IPS-11a (cell line): ENCODE results near the gene SYCE1L.
A peak's percentile ranks its signal among the peaks of the same experiment; 100 is the strongest.
"Not testable (repeated sequence)": the region's sequence is repeated elsewhere in the genome, so short reads cannot be mapped to it uniquely, and the experiment has no call there.

Experiments
- H3K4me3 ChIP-seq: one replicate; pipeline ENCODE4 v1.5.1; 2013; ENCODE audit warnings: low read depth, low read length, control low read depth

Gene SYCE1L

GRCh38 chr16:77199211-77199610 lies at the start of gene SYCE1L:
Gene SYCE1L (plus strand): TSS chr16:77199408. CDS start chr16:77199452, 44 bp downstream.
- no peak within 1 kb of the TSS for H3K4me3 ChIP-seq

DNA sequence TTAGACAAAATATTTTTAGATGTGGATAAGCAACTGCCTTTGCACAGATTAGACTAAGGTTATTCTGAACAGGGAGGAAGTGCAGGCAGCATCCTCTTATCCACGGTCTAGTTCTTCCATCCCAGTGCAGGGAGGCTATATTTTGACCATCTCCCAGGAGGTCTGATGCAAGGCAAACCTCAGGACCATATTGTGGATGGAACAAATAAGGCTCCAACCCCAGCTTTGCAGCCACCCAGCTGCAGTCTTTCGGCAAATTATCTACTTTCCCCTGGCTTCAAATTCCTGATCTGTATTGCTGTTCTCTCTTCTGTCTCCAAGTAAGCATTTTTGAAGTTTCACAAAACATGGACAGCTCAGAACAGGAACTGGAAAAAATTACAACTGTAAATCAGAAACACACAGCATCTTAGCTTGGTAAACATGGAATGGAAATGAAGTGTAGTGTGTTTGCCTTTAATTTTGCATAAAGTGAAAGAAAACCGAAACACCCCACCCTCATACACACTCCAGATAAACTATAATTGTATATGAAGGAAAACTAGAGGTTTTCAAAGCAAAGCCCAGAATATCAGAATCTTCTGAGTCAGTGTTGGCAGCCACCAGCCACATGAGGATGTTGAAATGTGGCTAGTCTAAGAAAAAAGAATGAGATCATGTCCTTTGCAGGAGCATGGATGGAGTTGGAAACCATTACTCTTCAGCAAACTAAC lies 41.7 kb upstream of the SYCE1L start:
- H3K4me3 ChIP-seq: no peak overlapping the region

DNA sequence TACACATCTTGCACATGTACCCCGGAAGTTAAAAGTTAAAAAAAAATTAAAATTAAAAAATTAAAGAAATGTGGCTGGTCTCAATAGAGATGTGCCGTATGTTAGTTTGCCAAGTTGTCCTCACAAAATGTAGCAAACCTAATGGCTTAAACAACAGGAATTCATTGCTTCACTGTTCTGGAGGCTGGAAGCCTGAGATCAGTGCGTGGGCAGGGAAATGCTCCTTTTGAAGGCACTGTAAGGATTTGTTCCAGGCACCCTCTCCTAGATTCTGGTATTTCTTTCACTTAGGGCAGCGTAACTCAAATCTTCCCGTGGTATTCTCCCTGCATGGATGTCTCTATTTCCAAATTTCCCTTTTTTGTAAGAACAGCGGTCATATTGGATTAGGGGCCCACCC lies 40.9 kb upstream of the SYCE1L start:
- no peak overlapping the region for H3K4me3 ChIP-seq

DNA sequence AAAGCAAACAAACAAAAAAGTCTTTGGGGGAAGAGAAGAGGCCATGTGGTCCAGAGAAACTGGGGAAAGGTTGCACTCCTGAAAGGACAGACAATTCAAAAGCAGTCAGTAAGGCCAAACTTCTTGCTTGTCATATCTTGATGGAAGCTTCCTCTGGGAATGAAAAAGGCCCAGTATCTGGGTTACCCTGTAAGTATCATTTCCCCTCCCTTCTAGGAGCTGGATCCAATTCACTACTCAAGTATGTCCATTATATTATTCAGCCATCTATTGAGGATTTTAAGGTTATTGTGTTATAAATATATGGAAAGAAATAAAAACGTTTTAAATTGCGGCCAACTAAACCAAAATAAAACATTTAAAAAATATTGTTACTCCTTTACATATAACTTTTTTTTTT lies 34.2 kb upstream of the SYCE1L start:
- H3K4me3 ChIP-seq: no peak overlapping the region

- H3K4me3 ChIP-seq: not testable (repeated sequence)
Observed at GRCh38 chr16:77165536-77166236, 33.5 kb upstream of the SYCE1L start.

DNA sequence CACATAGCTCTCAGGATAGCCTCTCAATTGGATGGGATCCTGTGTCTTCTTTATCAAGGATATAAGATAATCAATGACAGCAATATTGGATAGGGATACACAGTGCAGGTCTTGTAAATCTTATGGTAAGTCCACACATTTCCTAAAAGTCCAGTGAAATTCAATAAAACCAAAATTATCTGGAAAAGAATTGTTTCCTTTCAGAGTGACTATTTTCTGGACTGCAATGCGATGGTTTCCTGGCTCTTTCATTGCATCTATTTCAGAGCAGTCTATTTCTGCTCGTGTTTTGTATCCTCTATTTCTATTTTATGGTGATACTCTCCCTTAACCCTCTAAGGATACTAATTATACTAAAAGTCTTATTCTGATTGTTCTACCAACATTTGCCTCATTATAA lies 32.5 kb upstream of the SYCE1L start:
- H3K4me3 ChIP-seq: no peak overlapping the region

- no peak overlapping the region for H3K4me3 ChIP-seq
Observed at GRCh38 chr16:77168901-77169300, 30.3 kb upstream of the SYCE1L start.

DNA sequence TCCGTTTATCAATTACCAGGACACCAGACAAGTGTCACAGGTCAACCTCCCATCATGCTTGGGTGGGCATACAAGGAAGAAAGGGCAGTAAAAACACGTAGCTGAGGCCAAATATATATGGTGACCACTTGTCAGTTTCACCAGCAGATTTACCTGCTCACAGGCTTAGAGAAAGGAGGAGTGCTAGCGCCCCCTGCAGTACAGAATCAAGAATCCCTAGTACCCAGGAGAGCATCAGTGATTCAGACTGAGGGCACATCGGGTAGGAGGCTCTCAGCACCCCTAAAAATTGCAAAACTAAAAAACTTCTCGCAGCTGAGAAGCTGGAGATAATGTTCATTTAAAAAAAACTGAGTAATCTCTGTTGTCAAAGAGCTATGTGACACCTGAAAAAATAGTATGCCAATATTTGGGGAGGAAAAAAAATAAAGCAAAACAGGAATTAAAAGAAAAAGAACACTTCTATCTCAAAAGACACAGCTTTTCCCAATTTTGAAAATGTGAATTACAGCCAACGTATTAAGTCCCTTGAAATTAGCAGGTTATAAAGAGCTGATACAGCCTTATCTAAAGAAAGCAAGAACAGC lies 29.5 kb upstream of the SYCE1L start:
- no peak overlapping the region for H3K4me3 ChIP-seq

GRCh38 chr16:77170805-77171204 lies 28.4 kb upstream of the SYCE1L start:
- H3K4me3 ChIP-seq: no peak overlapping the region

- H3K4me3 ChIP-seq: no peak overlapping the region
Observed at GRCh38 chr16:77171745-77172635, 27.2 kb upstream of the SYCE1L start.

GRCh38 chr16:77172951-77173350 lies 26.3 kb upstream of the SYCE1L start:
- H3K4me3 ChIP-seq: no peak overlapping the region

DNA sequence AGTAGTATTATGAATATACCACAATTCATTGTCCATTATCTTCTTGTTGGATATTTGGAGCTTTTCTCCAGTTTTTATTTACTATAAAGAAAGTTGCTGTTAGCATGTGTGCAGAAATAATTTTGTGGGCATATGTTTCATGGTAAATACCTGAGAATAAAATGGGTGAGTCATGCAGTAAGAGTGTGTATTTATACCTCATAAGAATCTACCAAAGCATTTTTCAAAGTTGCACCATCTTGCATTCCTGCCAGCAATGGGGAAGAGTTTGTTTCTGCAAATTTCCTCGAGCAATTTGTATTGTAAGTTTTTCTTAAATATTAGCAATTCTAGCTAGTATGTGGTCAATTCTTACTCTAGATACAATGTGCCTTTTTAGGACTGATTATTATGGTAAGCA lies 16.1 kb upstream of the SYCE1L start:
- no peak overlapping the region for H3K4me3 ChIP-seq

- not testable (repeated sequence) for H3K4me3 ChIP-seq
Observed at GRCh38 chr16:77186298-77186697, 12.9 kb upstream of the SYCE1L start.

DNA sequence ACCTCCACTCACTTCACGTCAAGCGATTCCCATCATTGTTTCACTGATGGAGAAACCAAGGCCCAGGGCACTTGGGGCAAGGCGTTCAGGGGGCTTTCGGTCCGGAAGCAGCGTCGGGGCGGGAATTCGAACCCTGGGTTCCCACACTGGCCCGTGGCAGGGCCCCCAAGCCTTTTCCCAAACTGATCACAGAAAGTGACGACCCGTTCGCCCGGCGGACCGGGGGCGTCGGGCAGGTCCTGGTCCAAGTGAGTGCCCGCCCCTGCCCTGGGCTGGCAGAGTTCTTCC lies 9.1 kb upstream of the SYCE1L start:
- peak overlapping the region; percentile 89 for H3K4me3 ChIP-seq

GRCh38 chr16:77190478-77191258 lies 8.5 kb upstream of the SYCE1L start, which contains the start of gene MON1B:
Gene MON1B (plus strand): TSS chr16:77191190. CDS start chr16:77191486, 296 bp downstream.
- H3K4me3 ChIP-seq: peak within 1 kb of the TSS; percentile 89

DNA sequence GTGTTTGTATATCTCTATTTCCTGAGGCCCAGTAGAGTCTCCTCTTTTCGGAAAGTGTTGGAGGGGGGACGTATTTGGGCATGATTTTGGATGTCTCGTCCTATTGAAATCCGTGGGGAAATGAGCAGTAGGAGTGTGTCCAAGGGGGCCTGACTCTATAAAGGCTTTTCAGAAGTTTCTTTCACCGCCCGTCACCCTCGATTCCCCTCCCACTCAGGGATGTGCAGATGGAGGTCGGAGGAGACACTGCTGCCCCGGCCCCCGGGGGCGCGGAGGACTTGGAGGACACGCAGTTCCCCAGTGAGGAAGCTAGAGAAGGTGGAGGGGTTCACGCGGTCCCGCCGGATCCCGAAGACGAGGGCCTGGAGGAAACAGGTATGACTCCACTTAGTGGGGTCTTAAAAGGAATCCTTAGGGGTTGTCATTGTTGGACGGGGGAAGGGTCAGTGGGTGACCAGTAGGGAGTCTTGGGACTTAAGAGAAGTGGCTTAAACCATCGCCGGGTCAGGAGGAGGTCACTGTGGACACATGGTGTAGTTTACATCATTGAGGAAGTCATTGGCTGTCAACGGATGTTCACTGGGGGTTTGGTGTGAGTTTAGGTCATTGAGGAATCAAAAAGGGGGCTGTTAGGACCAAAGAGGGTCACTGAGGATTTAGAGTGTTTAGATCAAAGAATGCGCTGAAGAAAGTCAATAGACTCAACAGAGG lies 7.8 kb upstream of the SYCE1L start:
- peak overlapping the region; percentile 89 for H3K4me3 ChIP-seq

GRCh38 chr16:77193377-77193776 lies 5.8 kb upstream of the SYCE1L start:
- no peak overlapping the region for H3K4me3 ChIP-seq

DNA sequence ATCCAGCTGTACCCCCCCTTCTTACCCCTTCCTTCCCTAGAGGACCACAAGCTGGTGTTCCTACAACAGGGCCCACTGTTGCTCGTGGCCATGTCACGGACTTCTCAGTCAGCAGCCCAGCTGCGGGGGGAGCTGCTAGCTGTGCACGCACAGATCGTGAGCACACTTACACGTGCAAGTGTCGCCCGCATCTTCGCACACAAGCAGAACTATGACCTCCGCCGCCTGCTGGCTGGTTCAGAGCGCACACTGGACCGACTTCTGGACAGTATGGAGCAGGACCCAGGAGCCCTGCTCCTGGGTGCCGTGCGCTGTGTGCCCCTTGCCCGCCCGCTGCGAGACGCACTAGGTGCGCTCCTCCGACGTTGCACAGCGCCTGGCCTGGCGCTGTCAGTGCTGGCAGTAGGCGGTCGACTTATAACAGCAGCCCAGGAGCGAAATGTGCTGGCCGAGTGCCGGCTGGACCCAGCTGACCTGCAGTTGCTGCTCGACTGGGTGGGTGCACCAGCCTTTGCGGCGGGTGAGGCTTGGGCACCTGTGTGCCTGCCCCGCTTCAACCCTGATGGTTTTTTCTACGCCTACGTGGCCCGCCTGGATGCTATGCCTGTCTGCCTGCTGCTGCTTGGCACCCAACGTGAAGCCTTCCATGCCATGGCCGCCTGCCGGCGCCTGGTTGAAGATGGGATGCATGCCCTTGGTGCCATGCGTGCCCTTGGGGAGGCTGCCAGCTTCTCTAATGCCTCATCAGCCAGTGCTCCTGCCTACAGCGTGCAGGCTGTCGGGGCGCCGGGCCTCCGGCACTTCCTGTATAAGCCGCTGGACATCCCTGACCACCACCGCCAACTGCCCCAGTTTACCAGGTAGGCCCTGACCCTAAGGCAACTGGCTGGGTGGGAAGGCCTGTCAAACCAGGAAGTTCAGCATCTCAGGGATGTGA lies 4.6 kb upstream of the SYCE1L start:
- no peak overlapping the region for H3K4me3 ChIP-seq

DNA sequence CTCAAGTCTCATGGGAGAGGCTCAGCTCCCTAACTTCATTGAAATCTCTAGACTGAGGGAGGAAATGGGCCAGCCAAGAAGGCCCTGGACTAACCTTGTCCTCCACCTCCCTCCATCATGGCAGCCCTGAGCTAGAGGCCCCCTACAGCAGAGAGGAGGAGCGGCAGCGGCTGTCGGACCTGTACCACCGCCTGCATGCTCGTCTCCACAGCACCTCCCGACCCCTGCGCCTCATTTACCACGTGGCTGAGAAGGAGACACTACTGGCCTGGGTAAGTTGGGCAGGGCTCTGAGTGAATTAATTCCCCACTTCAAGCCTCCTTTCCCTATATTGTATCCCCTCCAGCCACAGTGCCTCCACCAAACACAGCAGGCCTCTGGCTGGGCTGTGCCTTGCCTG lies 3.8 kb upstream of the SYCE1L start:
- H3K4me3 ChIP-seq: no peak overlapping the region
